Brain microvascular endothelial cell (primary cell): ENCODE data around the gene OLIG3.

Experiments
- DNase-seq: peaks from one replicate; pipeline ENCODE4 v3.0.0-alpha.2; 2020
- H3K27ac ChIP-seq: fragments of 250-450 bp; sonication (Bioruptor Pico); 2 replicates; pipeline ENCODE4 v1.5.1; 2020; ENCODE audit warnings: mild to moderate bottlenecking, moderate library complexity
- H3K27me3 ChIP-seq: fragments of 250-450 bp; sonication (Bioruptor Pico); replicated peaks from 2 replicates; pipeline ENCODE4 v1.5.1; 2020; ENCODE audit warnings: mild to moderate bottlenecking
- H3K36me3 ChIP-seq: fragments of 250-450 bp; sonication (Bioruptor Pico); replicated peaks from 2 replicates; pipeline ENCODE4 v1.5.1; 2020; ENCODE audit warnings: mild to moderate bottlenecking
- H3K4me3 ChIP-seq: 2 replicates; pipeline ENCODE4 v1.5.1; 2011; ENCODE audit warnings: low read depth, mild to moderate bottlenecking, control low read depth, low read length, moderate library complexity
- in situ Hi-C: cut with HindIII; loops from 2 replicates; pipeline ENCODE4 v1.10.0; 2017; ENCODE audit warnings: low sequenced_read_pairs, low pct_ligation_motif_present
- TF ChIP-seq, protein P1 (sequence below): IDR thresholded peaks from 2 replicates; pipeline ENCODE4 v1.5.1; 2011; ENCODE audit warnings: low read depth, mild to moderate bottlenecking, moderate library complexity, low read length, control low read depth, inconsistent platforms; ENCODE audit errors: missing control alignments

The OLIG3 gene

DNA sequence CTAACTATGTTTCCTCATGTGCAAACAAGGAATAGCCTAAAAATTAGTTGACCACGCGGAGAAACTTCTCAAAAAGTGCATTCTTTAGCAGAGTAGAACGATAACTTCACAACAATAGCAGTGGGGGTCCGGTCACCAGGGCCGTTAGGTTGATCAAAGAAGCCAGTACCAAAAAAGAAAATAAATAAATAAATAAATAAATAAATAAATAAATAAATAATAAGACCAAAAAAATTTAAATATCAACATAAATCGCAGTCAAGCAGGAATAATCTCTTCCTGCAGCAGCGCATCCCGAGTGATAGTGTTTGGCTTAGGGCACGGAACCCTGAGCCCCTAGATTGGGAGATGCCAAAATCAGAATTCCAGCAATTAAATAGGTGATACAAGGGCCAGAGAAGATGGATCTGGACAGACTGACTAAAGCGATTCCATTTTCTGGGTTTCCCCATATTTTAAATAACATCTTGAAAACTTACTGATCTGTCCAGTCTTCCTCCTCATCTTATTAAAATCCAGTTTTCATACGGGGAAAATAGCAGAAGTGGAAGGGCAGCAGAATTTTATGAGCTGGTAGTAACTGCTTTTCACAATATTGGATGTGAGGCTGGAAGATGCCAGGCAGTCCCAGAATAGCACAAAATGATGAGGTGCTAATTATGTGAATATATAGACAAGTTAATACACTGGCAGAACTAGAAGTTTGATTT lies 4.4 kb upstream of the OLIG3 start:
- no peak for DNase-seq
- H3K36me3 ChIP-seq, result no peaks in the 10 kb centered on the region
- in situ Hi-C loops, result no loop called here
- no peak overlapping the region for H3K27ac ChIP-seq
- H3K27me3 ChIP-seq, result peaks cover 72% of the 10 kb centered on the region
- TF ChIP-seq, protein P1, sequence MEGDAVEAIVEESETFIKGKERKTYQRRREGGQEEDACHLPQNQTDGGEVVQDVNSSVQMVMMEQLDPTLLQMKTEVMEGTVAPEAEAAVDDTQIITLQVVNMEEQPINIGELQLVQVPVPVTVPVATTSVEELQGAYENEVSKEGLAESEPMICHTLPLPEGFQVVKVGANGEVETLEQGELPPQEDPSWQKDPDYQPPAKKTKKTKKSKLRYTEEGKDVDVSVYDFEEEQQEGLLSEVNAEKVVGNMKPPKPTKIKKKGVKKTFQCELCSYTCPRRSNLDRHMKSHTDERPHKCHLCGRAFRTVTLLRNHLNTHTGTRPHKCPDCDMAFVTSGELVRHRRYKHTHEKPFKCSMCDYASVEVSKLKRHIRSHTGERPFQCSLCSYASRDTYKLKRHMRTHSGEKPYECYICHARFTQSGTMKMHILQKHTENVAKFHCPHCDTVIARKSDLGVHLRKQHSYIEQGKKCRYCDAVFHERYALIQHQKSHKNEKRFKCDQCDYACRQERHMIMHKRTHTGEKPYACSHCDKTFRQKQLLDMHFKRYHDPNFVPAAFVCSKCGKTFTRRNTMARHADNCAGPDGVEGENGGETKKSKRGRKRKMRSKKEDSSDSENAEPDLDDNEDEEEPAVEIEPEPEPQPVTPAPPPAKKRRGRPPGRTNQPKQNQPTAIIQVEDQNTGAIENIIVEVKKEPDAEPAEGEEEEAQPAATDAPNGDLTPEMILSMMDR, result no peak
- no peak overlapping the region for H3K4me3 ChIP-seq

DNA sequence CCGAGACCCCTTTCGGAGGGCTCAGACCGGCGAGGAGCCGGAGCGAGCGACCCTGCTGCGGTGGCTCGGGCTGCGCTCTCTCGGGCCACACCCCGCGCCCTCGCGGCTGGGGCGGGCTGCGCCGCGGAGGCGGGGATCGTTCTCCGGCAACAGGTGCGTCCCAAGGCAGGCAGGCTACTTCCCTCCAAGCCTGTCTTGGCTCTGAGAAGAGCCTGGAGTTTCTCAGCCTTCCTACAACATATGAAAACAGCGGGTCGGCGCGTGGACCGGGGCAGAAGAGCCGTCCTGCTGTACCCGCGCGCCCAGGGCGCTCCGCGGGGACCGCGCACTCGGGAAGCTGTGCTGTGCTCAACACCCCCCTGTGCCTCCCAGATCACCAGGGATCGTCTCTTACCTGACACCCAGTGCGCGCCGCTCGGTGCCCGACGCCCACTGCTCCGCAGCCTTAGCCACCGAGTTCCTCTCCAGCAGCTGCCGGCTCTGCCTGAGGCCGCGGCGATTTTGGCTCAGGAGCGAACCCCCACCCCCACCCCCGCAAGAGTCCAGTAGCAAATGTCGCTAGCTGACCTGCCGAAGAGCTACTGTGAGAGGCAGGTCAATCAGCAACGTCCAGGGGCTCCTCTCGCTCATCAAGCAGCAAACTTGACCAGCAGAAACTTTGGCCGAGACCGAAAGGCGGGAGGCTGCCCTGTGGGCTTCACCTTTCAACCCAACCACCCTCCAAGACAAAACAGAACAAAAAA lies 3.7 kb upstream of the OLIG3 start:
- no peaks in the 10 kb centered on the region for H3K36me3 ChIP-seq
- DNase-seq, result no peak
- in situ Hi-C loops, result no loop called here

DNA sequence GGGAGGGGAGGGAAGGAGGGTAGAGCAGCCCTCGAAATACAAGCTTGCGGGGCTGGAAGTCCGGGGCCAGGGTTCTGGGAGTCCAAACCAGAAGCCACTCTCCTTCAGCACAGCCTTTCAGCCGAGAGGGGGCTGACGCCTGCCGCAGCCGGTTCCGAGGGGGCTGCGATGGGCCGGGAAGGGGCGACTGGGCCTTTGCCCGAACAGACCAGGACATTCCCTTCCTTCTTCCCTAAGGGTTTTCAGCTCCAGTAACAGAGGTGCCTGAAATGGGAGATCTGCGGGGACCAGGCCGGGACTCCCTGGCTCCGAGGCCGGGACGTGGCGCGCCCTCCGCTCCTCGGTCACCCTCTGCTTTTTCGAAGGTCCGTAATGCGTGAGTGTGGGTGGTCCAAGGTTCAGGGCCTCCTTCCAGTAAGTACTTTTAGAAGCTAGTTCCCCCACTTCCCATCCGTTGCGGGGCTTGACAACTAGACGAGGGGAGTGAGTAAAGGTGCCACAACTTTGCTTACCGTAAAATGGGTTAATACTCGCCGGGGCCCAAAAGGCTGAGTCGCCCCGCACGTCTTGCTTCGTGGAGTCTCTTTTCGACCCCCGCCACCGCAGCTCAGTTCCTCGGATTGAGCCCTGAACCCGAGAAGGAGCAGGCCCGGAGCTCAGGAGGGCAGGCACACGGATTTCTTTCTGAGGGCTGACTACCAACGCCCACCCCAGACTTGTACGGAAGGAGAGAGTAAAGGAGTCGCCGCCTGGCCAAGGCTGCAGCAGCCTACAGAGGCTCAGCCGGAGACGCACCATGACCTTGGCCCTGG lies 2.9 kb upstream of the OLIG3 start:
- H3K4me3 ChIP-seq, result no peak overlapping the region
- no peak overlapping the region for H3K27ac ChIP-seq
- DNase-seq, result no peak
- TF ChIP-seq, protein P1, result no peak
- H3K36me3 ChIP-seq, result no peaks in the 10 kb centered on the region
- peaks cover 85% of the 10 kb centered on the region for H3K27me3 ChIP-seq
- in situ Hi-C loops, result no loop called here

More for the DNA sequence above, 3.7 kb upstream of the OLIG3 start:
- H3K27me3 ChIP-seq, result peaks cover 80% of the 10 kb centered on the region
- H3K27ac ChIP-seq, result no peak overlapping the region
- TF ChIP-seq, protein P1, result no peak
- H3K4me3 ChIP-seq, result no peak overlapping the region

DNA sequence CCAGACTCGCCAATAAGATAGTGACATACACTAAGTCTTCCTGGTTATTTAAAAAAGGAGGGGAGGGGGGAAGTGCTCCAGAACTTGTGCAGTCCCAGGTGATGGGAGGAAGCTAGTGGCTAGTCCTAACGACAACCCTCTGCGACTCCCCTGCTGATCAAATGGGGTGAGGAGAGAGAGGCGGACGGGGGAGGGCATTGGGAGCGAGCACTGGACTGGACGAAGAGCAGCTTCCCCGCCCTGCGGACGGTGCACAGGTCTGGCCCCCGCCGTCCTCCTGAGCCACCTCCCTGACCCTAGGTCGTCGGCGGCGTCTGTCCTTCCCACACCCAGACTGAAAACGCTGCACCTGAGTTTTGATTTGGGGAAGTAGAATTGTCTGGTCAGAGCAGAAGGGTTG lies 2.2 kb upstream of the OLIG3 start:
- H3K36me3 ChIP-seq, result no peaks in the 10 kb centered on the region
- no peak for DNase-seq
- in situ Hi-C loops, result no loop called here
- no peak overlapping the region for H3K27ac ChIP-seq
- TF ChIP-seq, protein P1, result no peak
- H3K4me3 ChIP-seq, result no peak overlapping the region
- peaks cover 89% of the 10 kb centered on the region for H3K27me3 ChIP-seq

DNA sequence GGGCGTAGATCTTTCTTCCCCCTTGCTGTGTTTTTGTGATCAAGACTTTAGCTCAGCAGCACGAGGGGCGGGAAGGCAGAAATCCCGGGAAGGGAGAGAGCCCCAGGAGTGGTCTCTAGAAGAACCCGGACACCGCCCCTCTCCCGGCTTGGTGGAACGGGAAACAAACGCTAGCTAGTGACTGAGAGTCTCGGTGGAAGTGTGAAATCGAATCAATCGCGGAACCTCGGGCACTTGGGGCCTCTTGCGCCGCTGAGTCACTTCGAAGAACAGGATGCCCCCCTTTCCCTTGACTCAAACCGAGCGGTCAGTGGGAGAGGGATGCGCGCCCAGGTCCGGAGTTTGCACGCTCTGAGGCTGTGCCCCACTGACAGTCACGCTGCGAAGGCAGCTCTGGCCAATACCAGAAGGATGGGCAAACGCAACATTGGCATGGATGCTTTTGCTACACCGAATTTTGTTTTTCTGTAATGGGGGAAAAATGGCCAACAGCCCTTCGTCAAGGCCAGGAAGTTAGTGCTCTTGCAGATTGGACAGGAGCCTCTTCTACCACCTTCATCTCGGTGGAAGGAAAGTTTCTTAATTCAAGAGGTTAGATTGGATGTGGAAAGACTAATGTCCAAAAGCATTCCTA lies 1.6 kb upstream of the OLIG3 start:
- Histone ChIP-seq H3K27me3 (peaks cover 91% of the 10 kb centered on the region), H3K27ac (no peak overlapping the region), H3K36me3 (no peaks in the 10 kb centered on the region), H3K4me3 (no peak overlapping the region)
- TF ChIP-seq, protein P1, result no peak
- in situ Hi-C loops, result no loop called here
- no peak for DNase-seq
